Dedifferentiated amniotic fluid mesenchymal stem cell (primary cell): ENCODE results near the gene ELAC2.

ENCODE experiments used
- DNase-seq: peaks from one replicate; pipeline ENCODE4 v3.0.0-alpha.2; 2016; ENCODE audit errors: extremely low spot score

The ELAC2 gene

GRCh38 chr17:12955521-12955920, 62.3 kb downstream of the ELAC2 start:
- DNase-seq: no peak

DNA sequence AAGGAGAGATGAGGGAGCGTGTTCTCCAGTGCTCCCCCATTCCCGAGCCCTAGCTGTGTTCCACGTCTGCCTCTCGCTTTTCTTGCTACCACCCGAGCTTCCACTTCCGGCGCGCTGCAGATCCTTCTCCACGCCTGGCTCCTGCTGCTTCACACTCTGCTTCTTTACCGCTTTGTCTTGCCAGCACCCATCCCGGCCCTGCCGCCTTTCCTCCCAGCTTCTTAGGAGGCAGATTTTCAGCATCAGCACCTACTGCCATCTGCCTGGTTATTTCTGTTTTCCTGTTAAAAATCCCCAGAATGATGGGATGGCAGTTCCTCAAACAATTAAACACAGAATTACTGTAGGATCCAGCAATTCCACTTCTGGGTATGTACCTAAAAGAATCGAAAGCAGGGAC, 64.7 kb downstream of the ELAC2 start:
- no peak for DNase-seq

- DNase-seq: no peak
Measured at GRCh38 chr17:12952012-12952411, 65.8 kb downstream of the ELAC2 start.

DNA sequence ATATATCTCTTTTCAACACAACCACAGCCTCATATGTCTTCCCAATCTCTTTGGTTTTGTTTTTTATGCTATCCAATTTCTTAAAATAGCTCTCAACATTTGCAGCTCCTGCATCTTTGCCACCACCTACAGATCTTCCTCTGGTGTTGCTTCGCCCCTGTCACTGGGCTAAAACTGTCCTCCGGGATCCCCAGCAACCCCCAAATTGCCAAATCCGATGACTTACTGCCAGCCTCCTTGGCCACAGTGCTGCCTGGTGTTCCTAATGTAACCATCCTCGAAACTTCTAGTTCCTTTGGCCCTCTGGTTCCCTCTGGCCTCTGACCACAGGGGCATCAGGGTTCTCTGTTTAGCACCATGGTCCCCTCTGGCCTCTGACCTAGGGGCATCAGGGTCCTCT, 70.8 kb downstream of the ELAC2 start:
- no peak for DNase-seq
